ENCODE measurements around the gene PSMA2.

The PSMA2 gene

DNA sequence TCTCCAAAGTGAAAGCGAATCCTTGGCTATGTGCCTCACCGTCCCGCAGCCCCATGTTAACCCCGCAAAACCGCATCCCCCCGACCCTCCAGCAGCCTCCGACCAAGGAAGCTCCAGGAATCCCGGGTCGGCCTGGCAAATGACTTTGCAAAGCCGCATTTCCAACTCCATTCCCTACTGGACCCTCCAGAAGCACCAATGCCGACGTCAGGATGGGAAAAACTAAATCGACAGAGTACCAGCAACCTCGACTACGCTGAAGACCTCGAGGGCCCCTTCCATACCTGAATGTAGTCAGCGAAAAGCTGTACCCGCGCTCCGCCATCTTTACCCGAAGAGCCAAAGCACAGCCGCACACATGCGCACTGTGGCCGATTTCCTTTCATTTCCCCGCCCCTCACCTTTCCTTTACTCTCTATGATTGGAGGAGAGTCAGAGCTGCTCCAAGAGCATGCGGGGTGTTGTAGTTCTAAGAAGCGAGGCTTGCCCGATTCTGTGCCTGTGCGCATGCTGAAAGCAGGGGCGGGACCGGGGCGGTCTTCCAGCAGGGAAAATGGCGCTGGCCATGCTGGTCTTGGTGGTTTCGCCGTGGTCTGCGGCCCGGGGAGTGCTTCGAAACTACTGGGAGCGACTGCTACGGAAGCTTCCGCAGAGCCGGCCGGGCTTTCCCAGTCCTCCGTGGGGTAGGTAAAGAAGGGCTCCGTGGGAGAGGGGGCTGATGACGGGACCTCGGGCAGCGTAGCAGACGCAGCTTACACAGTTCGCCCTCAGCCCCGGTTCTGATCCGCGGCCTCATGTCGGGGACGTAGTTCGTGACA is at the start of gene PSMA2, which contains the start of gene MRPL32:
TSS of gene PSMA2 (minus strand) at position 341 of the 818 bp plus-strand sequence. CDS start at position 325, 16 bp downstream.
TSS of gene MRPL32 (plus strand) at position 543 of the 818 bp plus-strand sequence. CDS start at position 554, 11 bp downstream.
- peak; percentile 95 for DNase-seq (ENCODE audit: low read depth)

- no peak for DNase-seq (ENCODE audit: low read depth)
Measured at GRCh38 chr7:42981601-42982000, 49.6 kb upstream of the PSMA2 start.

DNA sequence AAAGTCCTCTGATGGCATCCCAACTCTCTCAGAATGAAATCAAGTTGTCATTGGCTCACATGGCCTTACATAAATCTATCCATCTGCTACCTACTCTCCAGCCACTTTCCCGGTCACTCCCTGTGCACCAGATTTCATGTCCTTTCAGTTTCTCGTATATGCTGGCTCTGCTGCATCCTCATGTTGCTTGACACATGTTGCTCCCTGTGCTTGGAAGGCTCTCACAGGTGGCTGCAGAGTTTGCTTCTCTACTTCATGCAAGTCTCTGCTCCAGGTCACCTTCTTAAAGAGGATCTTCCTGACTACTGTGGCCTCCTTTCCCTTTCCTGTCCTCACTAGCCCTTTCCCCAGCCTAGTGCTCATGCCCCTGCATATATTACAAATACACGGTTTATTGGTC is 48.5 kb upstream of the PSMA2 start:
- no peak for DNase-seq (ENCODE audit: low read depth)

DNA sequence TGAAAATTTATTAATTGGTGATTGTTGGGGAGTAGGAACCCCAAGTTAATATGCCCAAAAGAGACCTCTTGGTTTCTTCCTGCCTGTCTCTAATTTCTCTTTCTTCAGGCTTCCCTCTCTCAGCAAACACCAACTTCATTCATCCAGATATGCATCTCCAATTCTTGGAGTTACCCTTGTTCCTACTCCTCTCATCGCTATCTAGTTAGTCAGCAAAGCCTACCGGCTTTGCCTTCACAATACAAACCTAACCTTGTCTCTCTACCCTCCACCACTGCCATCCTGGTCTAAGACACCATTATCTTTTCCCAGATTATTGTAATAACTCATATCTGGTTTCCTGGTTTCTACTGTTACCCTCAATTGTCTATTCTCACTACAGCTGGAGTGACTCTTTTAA is 48.1 kb upstream of the PSMA2 start:
- DNase-seq (ENCODE audit: low read depth) = no peak

- DNase-seq (ENCODE audit: low read depth) = no peak
Measured at GRCh38 chr7:42978496-42978895, 46.5 kb upstream of the PSMA2 start.

DNA sequence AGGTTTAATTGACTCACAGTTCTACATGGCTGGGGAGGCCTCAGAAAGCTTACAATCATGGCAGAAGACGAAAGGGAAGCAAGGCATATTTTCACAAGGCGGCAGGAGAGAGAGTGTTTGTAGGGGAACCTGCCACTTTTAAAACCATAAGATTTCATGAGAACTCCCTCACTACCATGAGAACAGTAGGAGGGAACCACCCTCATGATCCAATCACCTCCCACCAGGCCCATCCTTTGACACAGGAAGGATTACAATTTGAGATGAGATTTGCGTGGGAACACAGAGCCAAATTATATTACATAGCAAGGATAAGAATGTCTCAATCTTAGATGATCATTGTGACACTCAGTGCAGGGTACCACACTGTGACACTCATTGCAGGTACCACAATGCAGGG is 44.4 kb upstream of the PSMA2 start:
- DNase-seq (ENCODE audit: low read depth) = no peak

DNA sequence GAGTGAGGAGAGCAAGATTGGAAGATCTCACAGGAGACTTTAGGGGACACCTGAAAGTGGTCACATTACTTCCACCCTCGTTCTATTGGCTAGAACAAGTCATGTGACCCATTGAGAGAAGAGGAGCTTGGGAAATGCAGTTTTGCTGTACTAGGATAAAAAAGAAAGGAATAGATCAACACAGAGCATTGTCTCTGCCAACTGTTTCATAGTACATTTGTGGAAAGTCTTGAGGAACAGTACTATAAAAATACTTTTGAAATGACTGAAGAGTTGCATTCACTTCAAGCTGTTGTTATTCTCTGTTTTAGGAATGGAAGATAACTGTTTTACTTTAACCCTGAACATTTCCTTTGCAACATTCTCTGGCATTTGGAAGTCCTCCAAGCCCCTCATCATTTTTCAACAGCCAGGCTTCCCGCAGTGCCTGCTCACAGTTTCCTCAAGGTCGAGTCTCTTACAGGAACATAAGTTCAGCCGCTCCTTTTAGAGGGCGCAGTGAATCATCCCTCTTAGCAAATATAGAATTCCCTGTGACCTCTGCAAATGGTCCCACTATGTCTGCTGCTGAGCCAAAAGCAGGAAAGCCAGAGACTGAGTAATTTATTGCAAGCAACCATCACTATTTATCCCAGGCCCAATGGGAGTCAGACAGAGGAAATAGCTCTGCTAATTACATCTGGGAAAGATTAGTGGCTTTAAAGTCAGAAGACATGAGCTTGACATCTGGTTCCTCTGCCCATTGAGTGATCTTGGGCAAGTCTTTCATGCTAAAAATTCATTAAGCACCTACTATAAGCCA is 40.9 kb upstream of the PSMA2 start:
- DNase-seq (ENCODE audit: low read depth) = peak; percentile 99

- DNase-seq (ENCODE audit: low read depth) = no peak
Measured at GRCh38 chr7:42967391-42967790, 35.4 kb upstream of the PSMA2 start.

DNA sequence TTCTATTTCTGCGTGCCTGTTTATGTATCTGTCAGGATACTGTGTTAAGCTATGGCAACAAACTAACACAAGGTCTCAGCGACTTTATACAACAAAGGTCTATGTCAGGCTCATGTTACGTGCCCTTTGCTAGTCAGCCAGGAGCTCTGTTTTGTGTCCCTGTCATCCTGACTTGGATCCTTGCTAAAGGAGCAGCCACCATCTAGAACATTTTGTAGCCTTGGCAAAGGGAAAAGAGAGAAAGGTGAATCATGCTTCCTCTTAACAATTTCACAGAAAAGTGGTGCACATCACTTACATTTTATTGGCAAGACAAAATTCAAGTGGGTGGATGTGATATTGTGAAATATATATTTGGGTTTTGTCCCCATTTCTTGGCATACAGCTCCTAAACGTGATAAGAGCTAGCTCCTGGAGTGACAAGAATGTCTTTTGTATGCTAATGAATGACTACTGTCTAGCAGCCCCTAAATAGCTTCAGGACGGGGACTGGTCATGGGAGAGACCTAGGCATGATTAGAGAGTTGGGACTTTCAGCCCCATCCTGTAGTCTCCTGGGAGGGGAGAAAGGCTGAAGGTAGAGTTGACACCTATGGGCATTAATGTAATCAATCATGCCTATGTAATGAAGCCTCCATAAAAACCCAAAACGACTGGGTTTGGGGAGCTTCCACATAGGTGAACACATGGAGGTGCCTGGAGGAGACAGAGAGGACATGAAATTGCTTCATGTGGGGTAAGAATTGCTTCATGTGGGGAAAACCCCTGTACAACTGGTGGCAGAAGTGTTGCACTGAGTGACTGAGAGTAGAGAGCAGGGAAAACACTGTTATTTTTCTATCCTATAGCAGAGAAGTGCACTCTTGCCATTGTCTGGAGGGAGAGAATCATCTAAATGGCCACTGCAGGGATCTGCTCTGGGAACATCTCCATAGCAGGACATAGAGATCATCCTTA is 33.2 kb upstream of the PSMA2 start:
- no peak for DNase-seq (ENCODE audit: low read depth)

DNA sequence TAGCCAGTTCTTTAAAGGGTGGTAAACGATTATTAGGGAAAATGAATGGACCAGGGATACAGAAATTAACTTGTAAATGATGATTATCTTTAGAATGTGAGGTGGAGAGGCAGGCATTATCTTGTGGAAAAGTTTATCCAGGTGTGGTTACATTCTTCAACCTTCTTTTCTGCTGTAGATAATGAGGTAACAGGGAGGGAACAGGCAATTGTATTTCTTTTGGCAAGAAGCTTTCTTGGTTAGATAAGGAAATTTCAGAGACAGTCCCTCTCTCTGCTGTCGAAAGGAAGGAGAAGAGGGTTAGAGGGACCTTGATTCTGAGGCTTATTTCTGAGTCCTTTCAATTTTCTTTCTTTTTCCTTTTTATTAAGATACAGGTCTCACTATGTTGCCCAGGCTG is 32.3 kb upstream of the PSMA2 start:
- DNase-seq (ENCODE audit: low read depth) = no peak

DNA sequence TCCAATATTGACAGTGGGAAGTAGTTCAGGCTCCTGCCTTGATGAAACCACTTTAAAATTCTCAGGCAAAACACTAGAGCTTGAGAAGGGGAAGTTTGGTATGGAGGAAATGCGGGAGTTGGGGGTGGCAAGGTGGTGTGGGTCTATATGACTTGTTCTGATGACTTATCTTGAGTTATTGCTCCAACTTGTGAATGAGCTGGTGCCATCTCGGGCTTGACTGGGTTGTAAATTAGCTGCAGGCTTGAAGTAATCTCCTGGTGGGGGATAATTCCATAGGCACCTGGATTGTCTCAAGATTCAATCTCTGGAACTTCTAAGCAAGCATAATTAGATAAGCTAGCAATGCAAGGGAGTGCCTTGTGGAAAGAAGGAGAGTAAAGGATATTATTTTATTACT is 29.2 kb upstream of the PSMA2 start:
- DNase-seq (ENCODE audit: low read depth) = no peak

DNA sequence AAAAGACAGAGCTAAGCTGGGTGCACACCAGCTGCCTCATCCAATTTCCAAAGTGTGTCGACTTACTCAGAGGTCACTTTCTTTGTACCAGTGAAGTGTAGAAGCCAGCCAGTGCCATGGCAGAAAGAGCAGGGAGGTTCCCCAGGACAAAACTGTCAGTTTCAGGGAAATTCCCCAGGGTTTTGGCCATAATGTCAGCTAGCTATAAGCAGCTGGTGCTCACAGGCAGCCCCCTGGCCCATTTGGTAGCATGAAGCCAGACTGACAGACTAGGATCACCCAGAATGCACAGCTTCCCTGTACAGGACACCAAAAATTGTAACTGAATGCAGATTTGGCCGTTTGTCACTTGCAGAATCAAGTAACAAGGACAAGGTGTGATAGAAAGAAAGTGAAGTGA is 28.8 kb upstream of the PSMA2 start:
- no peak for DNase-seq (ENCODE audit: low read depth)

DNA sequence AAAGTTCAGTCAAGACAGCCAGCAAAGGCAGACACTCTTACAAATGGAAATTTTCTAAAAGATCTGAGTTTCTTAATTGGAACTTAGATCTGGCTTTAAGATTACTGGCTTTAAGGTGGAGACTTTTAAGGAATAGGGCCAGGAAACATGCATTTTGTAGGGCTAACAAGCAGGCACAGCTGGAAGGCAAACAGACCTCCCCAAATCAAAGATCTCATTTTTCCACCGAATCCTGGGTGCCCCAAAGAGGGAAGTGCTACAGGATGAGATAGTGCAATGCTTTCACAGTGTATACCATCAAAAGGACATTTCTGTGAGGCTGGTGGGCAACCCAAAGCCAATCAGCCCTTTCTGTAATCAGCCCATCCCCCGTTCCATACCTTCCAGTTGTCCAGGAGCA is 27.6 kb upstream of the PSMA2 start:
- DNase-seq (ENCODE audit: low read depth) = no peak

GRCh38 chr7:42956062-42956461 is 24.1 kb upstream of the PSMA2 start:
- no peak for DNase-seq (ENCODE audit: low read depth)

GRCh38 chr7:42953994-42954393 is 22.0 kb upstream of the PSMA2 start:
- no peak for DNase-seq (ENCODE audit: low read depth)

DNA sequence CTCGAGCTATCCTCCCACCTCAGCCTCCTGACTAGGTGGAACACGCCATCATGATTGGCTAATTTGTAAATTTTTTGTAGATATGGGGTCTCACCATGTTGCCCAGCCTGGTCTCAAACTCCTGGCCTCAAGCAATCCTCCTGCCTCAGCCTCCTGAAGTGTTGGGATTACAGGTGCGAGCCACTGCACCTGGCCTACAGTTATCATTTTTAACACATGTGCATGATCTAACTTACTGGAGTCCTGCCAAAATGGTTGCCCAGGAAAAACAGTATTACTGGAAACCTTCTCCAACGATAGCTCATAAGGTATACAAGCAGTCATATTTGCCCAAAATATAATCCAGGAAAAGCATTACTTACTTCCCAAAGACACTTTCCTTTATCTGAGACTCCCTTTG is 20.4 kb upstream of the PSMA2 start:
- DNase-seq (ENCODE audit: low read depth) = no peak

GRCh38 chr7:42950417-42950816 is 18.4 kb upstream of the PSMA2 start:
- no peak for DNase-seq (ENCODE audit: low read depth)

DNA sequence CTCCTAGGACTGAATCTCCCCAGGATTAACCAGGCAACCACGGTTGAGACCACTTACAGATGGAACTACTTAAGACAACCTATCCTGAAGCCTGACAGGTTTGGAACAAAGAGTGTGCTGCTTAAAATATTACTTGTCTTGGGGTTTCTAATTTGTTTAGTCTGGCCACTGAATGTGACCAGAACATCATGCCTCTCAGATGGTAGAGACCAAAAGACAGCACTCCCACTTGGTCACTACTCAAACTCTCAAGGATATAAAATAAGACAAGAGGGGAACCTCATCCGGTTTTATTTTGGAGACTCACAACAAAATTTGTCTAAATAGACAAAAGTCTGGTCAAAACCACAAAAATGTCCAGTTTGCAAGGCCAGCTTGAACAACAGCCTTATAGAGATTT is 15.5 kb upstream of the PSMA2 start:
- no peak for DNase-seq (ENCODE audit: low read depth)

GRCh38 chr7:42946627-42946950 is 14.6 kb upstream of the PSMA2 start:
- DNase-seq (ENCODE audit: low read depth) = no peak

DNA sequence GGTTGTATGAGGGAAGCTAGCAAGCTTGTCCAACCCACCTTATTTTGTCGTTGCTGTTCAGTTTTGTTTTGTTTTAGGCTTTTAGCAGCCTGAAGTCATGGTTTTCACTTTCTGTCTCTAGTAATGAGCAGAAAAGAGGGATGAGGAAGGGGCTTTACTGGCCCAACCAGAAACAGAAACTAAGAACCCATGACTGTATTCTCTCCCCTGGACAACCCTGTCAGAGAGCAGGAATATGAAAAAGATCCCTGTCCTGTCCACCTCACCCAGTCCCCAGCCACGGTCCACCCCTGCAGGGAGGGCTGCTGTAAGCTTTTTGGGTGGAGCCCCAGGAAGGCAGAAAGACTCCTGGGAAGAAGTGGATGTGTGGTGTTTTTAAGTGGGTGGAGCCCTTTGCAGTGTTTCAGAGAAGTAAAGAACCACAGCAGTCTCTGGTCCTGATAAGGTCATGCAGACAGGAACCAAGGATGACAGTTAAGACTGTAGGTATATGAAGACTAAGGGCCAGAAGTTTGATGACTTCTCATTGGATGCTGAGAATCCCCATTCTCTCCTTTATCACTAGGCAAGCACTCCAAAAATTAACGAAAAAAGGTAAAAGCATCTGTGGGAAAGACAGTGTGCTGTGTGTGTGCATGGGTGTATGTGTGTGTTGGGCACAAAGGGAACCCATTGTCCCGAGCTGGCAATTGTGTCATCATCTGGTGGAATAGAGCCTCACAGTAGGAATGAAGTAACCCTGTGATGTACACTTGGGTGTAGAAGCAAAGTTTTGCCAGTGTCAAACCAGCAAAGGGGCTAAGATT is 14.1 kb upstream of the PSMA2 start:
- DNase-seq (ENCODE audit: low read depth) = no peak

Measured in fibroblast of the conjunctiva (primary cell).